BLaER1 (cell line): ENCODE data around the gene BTD.

Experiments used
- H3K27ac ChIP-seq: shearing (Covaris generic); formaldehyde crosslinking; 2 replicates; pipeline ENCODE4 v1.8.1; 2022
- H3K27me3 ChIP-seq: shearing (Covaris generic); formaldehyde crosslinking; 2 replicates; pipeline ENCODE4 v1.8.1; 2022
- H3K36me3 ChIP-seq: shearing (Covaris generic); formaldehyde crosslinking; 2 replicates; pipeline ENCODE4 v1.8.1; 2022
- H3K4me1 ChIP-seq: shearing (Covaris generic); formaldehyde crosslinking; 2 replicates; pipeline ENCODE4 v1.8.1; 2022
- H3K4me2 ChIP-seq: shearing (Covaris generic); formaldehyde crosslinking; 2 replicates; pipeline ENCODE4 v1.8.1; 2022
- H3K4me3 ChIP-seq: shearing (Covaris generic); formaldehyde crosslinking; 2 replicates; pipeline ENCODE4 v1.8.1; 2022
- H3K9ac ChIP-seq: shearing (Covaris generic); formaldehyde crosslinking; 2 replicates; pipeline ENCODE4 v1.8.1; 2022
- H3K9me3 ChIP-seq: shearing (Covaris generic); formaldehyde crosslinking; 2 replicates; pipeline ENCODE4 v1.8.1; 2022
- H4K20me1 ChIP-seq: shearing (Covaris generic); formaldehyde crosslinking; 2 replicates; pipeline ENCODE4 v1.8.1; 2022
- Cebpa-rat ChIP-seq: shearing (Covaris generic); IDR thresholded peaks from 2 replicates; pipeline ENCODE4 v1.8.1; 2022

The BTD gene

DNA sequence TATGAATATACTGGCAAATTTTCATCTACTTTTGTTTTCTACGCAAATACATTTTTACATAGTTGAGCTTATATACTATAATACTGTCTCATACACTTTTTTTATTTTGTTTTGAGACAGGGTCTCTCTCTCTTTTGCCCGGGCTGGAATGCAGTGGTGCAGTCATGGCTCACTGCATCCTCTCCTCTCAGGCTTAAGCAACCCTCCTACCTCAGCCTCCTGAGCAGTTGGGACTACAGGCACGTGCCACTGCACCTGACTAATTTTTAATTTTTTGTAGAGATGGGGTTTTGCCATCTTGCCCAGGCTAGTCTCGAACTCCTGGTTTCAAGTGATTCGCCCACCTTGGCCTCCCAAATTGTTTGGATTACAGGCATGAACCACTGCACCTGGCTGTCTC, 26.1 kb upstream of the BTD start:
- H3K27ac ChIP-seq = no peak overlapping the region
- H3K9me3 ChIP-seq = no peaks in the 10 kb centered on the region
- peak overlapping the region; percentile 15; the same call in 1 of the 2 replicates for H3K4me2 ChIP-seq
- peaks cover 17% of the 10 kb centered on the region for H3K4me1 ChIP-seq
- no peak overlapping the region for H3K9ac ChIP-seq
- no peaks in the 10 kb centered on the region for H3K27me3 ChIP-seq
- H4K20me1 ChIP-seq = no peaks in the 10 kb centered on the region
- peaks cover 68% of the 10 kb centered on the region for H3K36me3 ChIP-seq
- H3K4me3 ChIP-seq = no peak overlapping the region
- no peak for TF ChIP-seq Cebpa-rat

DNA sequence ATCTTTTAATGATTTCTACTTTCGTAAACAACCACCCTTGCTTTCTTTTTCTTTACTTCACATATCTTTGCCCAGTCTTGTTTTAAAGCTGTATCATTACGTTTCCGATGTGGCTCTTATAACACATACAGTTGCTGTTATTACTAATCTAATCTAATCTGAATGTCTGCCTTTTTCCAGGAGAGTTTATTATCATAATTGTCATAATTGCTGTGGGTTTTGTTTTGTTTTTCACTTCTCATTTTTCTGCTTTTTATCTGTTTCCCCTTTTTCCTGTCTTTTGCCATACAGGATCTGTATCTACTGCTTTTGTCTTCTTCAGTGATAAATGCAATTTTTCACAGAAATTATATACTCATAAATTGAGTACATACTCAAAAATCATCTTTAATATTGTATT, 25.1 kb upstream of the BTD start:
- Histone ChIP-seq H3K27me3 (no peaks in the 10 kb centered on the region), H4K20me1 (no peaks in the 10 kb centered on the region), H3K27ac (no peak overlapping the region), H3K36me3 (peaks cover 66% of the 10 kb centered on the region), H3K4me1 (peaks cover 17% of the 10 kb centered on the region), H3K4me3 (no peak overlapping the region), H3K9me3 (no peaks in the 10 kb centered on the region), H3K9ac (no peak overlapping the region), H3K4me2 (0 out of 2 replicates have a peak overlapping the region, but pooled peaks have one; percentile 1)
- no peak for TF ChIP-seq Cebpa-rat

DNA sequence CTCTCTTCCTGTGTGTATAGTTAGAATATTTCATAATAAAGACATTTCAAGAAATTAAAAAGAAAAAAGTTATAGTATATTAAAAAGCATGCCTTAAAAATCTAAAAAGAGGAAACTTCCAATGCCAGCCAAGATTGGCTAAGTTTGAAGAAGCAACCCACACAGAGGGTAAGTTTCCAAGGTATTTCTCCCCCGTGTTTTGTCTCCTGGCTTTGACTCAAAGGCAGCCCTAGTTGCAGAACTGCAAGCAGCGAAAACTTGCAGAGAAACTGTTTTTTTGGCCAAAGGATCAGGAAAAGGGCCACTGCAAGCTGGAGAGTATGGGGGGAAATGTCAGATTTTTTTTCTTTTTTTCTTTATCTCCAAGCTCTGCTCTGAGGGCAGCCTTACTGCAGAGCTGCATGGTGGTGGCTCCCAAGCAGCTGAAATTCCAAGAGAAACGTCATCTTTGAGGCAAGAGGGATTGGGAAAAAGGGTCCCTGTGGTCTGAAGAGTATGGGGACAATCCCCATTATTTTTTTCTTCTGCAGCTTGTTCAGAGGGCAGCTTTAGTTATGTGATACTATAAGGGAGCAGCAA, 23.2 kb upstream of the BTD start:
- peaks cover 66% of the 10 kb centered on the region for H3K36me3 ChIP-seq
- H3K27ac ChIP-seq = no peak overlapping the region
- H3K4me3 ChIP-seq = no peak overlapping the region
- no peaks in the 10 kb centered on the region for H3K27me3 ChIP-seq
- TF ChIP-seq Cebpa-rat = no peak
- no peak overlapping the region for H3K9ac ChIP-seq
- no peaks in the 10 kb centered on the region for H4K20me1 ChIP-seq
- H3K4me2 ChIP-seq = no peak overlapping the region
- no peaks in the 10 kb centered on the region for H3K9me3 ChIP-seq
- peaks cover 17% of the 10 kb centered on the region for H3K4me1 ChIP-seq

DNA sequence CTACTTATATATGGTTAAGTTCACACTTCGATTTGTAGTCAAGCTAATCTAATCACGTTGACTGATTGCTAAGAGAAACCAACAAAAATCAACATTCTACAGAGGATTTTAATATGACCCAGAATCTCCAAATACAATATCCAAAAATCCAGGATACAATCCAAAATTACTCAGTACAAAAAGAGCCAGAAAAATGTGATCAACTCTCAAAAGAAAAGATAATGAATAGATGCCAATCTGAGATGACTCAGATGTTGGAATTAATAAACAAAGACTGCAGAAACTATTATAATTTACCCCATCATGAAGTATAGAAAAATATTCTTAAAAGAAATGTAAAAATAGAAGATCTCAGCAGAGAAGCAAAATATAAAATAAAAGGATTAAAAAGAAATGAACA, 22.5 kb upstream of the BTD start:
- no peak overlapping the region for H3K4me2 ChIP-seq
- no peak for TF ChIP-seq Cebpa-rat
- no peak overlapping the region for H3K9ac ChIP-seq
- H3K9me3 ChIP-seq = no peaks in the 10 kb centered on the region
- no peak overlapping the region for H3K27ac ChIP-seq
- H3K4me1 ChIP-seq = peaks cover 17% of the 10 kb centered on the region
- no peaks in the 10 kb centered on the region for H4K20me1 ChIP-seq
- no peak overlapping the region for H3K4me3 ChIP-seq
- peaks cover 66% of the 10 kb centered on the region for H3K36me3 ChIP-seq
- H3K27me3 ChIP-seq = no peaks in the 10 kb centered on the region

- Histone ChIP-seq H3K4me3 (no peak overlapping the region), H4K20me1 (no peaks in the 10 kb centered on the region), H3K27me3 (no peaks in the 10 kb centered on the region), H3K4me2 (no peak overlapping the region), H3K36me3 (peaks cover 78% of the 10 kb centered on the region), H3K9me3 (no peaks in the 10 kb centered on the region), H3K27ac (no peak overlapping the region), H3K4me1 (peaks cover 4% of the 10 kb centered on the region; the same call in 1 of the 2 replicates), H3K9ac (no peak overlapping the region)
- TF ChIP-seq Cebpa-rat = no peak
Observed at GRCh38 chr3:15581471-15582394, 19.8 kb upstream of the BTD start.

- Histone ChIP-seq H3K9me3 (no peaks in the 10 kb centered on the region), H3K9ac (no peak overlapping the region), H3K36me3 (peaks cover 76% of the 10 kb centered on the region), H3K4me3 (no peak overlapping the region), H3K27me3 (no peaks in the 10 kb centered on the region), H4K20me1 (no peaks in the 10 kb centered on the region), H3K4me1 (no peaks in the 10 kb centered on the region), H3K27ac (no peak overlapping the region), H3K4me2 (no peak overlapping the region)
- TF ChIP-seq Cebpa-rat = no peak
Observed at GRCh38 chr3:15585111-15585845, 16.3 kb upstream of the BTD start.

DNA sequence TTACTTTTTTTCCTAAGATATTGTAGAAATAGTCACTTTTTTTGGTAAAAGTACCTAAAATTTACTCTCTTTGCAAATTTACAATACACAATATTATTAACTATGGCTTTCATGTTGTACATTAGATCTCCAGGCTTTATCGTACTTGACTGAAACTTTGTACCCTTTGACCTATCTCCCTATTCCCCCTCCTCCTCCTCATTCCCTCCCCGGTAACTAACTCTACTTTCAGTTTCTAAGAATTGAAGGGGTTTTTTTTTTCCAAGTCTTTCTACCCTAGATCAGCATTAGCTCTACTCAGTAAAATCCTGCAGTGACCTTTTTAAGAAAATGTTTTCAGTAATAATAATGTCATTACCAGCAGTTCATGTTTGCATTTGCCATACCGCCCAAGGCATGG, 10.3 kb upstream of the BTD start:
- H3K4me2 ChIP-seq = no peak overlapping the region
- H3K27ac ChIP-seq = no peak overlapping the region
- no peak overlapping the region for H3K9ac ChIP-seq
- no peaks in the 10 kb centered on the region for H4K20me1 ChIP-seq
- H3K4me1 ChIP-seq = no peaks in the 10 kb centered on the region
- H3K36me3 ChIP-seq = peaks cover 64% of the 10 kb centered on the region
- H3K4me3 ChIP-seq = no peak overlapping the region
- no peaks in the 10 kb centered on the region for H3K27me3 ChIP-seq
- H3K9me3 ChIP-seq = no peaks in the 10 kb centered on the region
- no peak for TF ChIP-seq Cebpa-rat

DNA sequence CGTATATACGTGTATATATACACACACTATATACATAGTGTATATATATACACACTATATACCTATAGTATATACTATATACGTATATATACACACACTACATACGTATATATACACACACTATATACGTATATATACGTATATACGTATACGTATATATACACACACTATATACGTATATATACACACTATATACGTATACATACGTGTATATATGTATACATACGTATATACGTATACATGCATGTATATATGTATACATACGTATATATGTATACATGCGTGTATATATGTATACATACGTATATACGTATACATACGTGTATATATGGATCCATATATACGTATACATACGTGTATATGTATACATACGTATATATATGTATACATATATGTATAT, 9.6 kb upstream of the BTD start:
- no peak overlapping the region for H3K4me3 ChIP-seq
- TF ChIP-seq Cebpa-rat = no peak
- no peaks in the 10 kb centered on the region for H3K27me3 ChIP-seq
- H3K27ac ChIP-seq = no peak overlapping the region
- H4K20me1 ChIP-seq = no peaks in the 10 kb centered on the region
- no peaks in the 10 kb centered on the region for H3K4me1 ChIP-seq
- peaks cover 59% of the 10 kb centered on the region for H3K36me3 ChIP-seq
- H3K9ac ChIP-seq = no peak overlapping the region
- no peaks in the 10 kb centered on the region for H3K9me3 ChIP-seq
- H3K4me2 ChIP-seq = no peak overlapping the region

GRCh38 chr3:15592968-15593367, 8.6 kb upstream of the BTD start:
- Histone ChIP-seq H3K9ac (no peak overlapping the region), H3K4me3 (no peak overlapping the region), H3K4me1 (no peaks in the 10 kb centered on the region), H3K36me3 (peaks cover 66% of the 10 kb centered on the region), H4K20me1 (no peaks in the 10 kb centered on the region), H3K27me3 (no peaks in the 10 kb centered on the region), H3K27ac (no peak overlapping the region), H3K9me3 (no peaks in the 10 kb centered on the region), H3K4me2 (no peak overlapping the region)
- TF ChIP-seq Cebpa-rat = no peak

DNA sequence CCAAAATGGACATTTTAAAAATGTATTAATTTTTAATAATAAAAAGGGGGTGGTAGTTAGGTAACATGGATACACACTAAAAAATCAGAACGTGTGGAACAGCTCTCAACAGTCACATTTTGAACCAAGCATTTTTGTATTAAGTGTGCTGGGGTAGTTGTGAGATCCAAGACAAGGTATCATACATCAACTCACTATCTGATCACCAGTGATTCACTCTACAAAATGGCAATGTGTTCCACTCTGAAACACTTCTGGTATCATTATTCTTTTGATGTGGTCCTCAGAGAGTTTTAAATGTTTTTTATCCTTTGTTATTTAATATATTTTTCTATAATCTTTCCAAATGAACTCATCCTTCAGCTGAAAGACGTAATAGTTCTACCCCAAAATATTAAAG, 5.6 kb upstream of the BTD start:
- Histone ChIP-seq H3K27ac (no peak overlapping the region), H3K4me2 (no peak overlapping the region), H3K36me3 (peaks cover 62% of the 10 kb centered on the region), H3K27me3 (no peaks in the 10 kb centered on the region), H3K4me1 (peaks cover 15% of the 10 kb centered on the region), H3K9ac (no peak overlapping the region), H4K20me1 (peaks cover 24% of the 10 kb centered on the region; the same call in 1 of the 2 replicates), H3K4me3 (no peak overlapping the region), H3K9me3 (no peaks in the 10 kb centered on the region)
- TF ChIP-seq Cebpa-rat = no peak
